H1 (cell line): Measurements from ENCODE around the gene PARP4. TPM values are rescaled to one million over a fixed set of nuclear protein-coding genes. Genes with fewer than 3 reads are reported as not detected.

ENCODE experiments used
- CTCF ChIA-PET: fragments of 300-600 bp; sonication (Branson Sonifier 250); formaldehyde crosslinking; loops from one replicate; lab custom pipeline; 2021; ENCODE audit not compliant: partially characterized antibody; lab: Charles Lee
- POLR2A ChIA-PET: fragments of 300-600 bp; sonication (Branson Sonifier 250); formaldehyde crosslinking; loops from one replicate; lab custom pipeline; 2021; ENCODE audit warnings: inconsistent platforms; ENCODE audit not compliant: partially characterized antibody; lab: Charles Lee
- DNase-seq, 2 experiments: peaks; one replicate each; pipeline versions ENCODE4 v3.0.0 to v3.0.0-alpha.2; 2010 to 2022; ENCODE audit warnings: low spot score in 2 of 2, low read depth in 1 of 2, mixed read lengths in 1 of 2
- FAIRE-seq: peaks from 2 replicates; lab custom pipeline; 2011; peaks lifted over from hg19 to GRCh38; lab: Jason Lieb, UNC
- H2AFZ ChIP-seq: 2 replicates; pipeline ENCODE4 v1.8.1; 2012; ENCODE audit warnings: low read length, inconsistent platforms
- H2AK5ac ChIP-seq: 2 replicates; pipeline ENCODE4 v1.6.1; 2013; ENCODE audit warnings: low read depth, low read length
- H2BK120ac ChIP-seq: replicated peaks from 2 replicates; pipeline ENCODE3; 2013; ENCODE audit warnings: low read depth, low read length, inconsistent platforms
- H2BK12ac ChIP-seq: 2 replicates; pipeline ENCODE4 v1.6.1; 2013; ENCODE audit warnings: low read depth, low read length
- H2BK15ac ChIP-seq: 2 replicates; pipeline ENCODE4 v1.6.1; 2013; ENCODE audit warnings: low read length
- H2BK20ac ChIP-seq: 2 replicates; pipeline ENCODE4 v1.6.1; 2013; ENCODE audit warnings: low read length
- H2BK5ac ChIP-seq: 2 replicates; pipeline ENCODE4 v1.6.1; 2013; ENCODE audit warnings: low read depth, low read length
- H3K14ac ChIP-seq: 2 replicates; pipeline ENCODE4 v1.6.1; 2013; ENCODE audit warnings: inconsistent platforms; ENCODE audit not compliant: insufficient read length
- H3K18ac ChIP-seq: 2 replicates; pipeline ENCODE4 v1.6.1; 2013; ENCODE audit warnings: low read length; ENCODE audit errors: extremely low read depth
- H3K23ac ChIP-seq: 2 replicates; pipeline ENCODE4 v1.6.1; 2013; ENCODE audit warnings: inconsistent platforms; ENCODE audit not compliant: insufficient read length
- H3K23me2 ChIP-seq: 2 replicates; pipeline ENCODE4 v1.6.1; 2013; ENCODE audit warnings: low read depth, low read length
- H3K27ac ChIP-seq: 2 replicates; pipeline ENCODE4 v1.6.1; 2011; ENCODE audit warnings: low read depth, low read length, inconsistent platforms
- H3K27me3 ChIP-seq, 4 experiments: replicated peaks in 1 of 4; 1 replicate in 1 of 4; 2 replicates in 3 of 4; pipeline versions ENCODE4 v1.6.1 to v1.8.1; 2011 to 2013; ENCODE audit warnings: low read length in 3 of 4, mild to moderate bottlenecking in 3 of 4, inconsistent platforms in 2 of 4, mixed read lengths in 2 of 4, moderate library complexity in 1 of 4; ENCODE audit not compliant: control insufficient read depth in 3 of 4, insufficient read depth in 3 of 4; ENCODE audit errors: extremely low read depth in 1 of 4
- H3K36me3 ChIP-seq, 4 experiments: 2 replicates each; pipeline versions ENCODE4 v1.6.1 to v1.8.1; 2011 to 2013; ENCODE audit warnings: mild to moderate bottlenecking in 4 of 4, low read length in 3 of 4, moderate library complexity in 2 of 4, control low read depth in 1 of 4, inconsistent platforms in 1 of 4; ENCODE audit not compliant: insufficient read depth in 4 of 4, control insufficient read depth in 2 of 4
- H3K4ac ChIP-seq: replicated peaks from 2 replicates; pipeline ENCODE3; 2013; ENCODE audit warnings: low read length, low read depth, mixed read lengths, inconsistent platforms; ENCODE audit not compliant: insufficient read length
- H3K4me1 ChIP-seq, 4 experiments: replicated peaks in 1 of 4; 1 replicate in 1 of 4; 2 replicates in 3 of 4; pipeline versions ENCODE4 v1.6.1 to v1.8.1; 2011 to 2013; ENCODE audit warnings: low read length in 3 of 4, inconsistent platforms in 2 of 4, mixed read lengths in 1 of 4; ENCODE audit not compliant: insufficient read depth in 4 of 4, control insufficient read depth in 3 of 4
- H3K4me2 ChIP-seq, 2 experiments: 2 replicates each; pipeline versions ENCODE4 v1.6.1 to v1.8.1; 2011 to 2013; ENCODE audit warnings: low read depth in 2 of 2, low read length in 2 of 2, control low read depth in 1 of 2, inconsistent platforms in 1 of 2, mild to moderate bottlenecking in 1 of 2; ENCODE audit not compliant: insufficient read depth in 1 of 2
- H3K4me3 ChIP-seq, 4 experiments: fragments of 200-600, 300-600 bp in 1 of 4; sonication (generic), shearing (Covaris generic), sonication (Bioruptor Twin) in 1 of 4; 2 replicates each; pipeline versions ENCODE4 v1.5.1 to v1.8.1; 2011 to 2016; ENCODE audit warnings: low read length in 4 of 4, low read depth in 3 of 4, control low read depth in 2 of 4, inconsistent platforms in 2 of 4, mild to moderate bottlenecking in 2 of 4, mixed read lengths in 1 of 4, moderate library complexity in 1 of 4; ENCODE audit not compliant: insufficient read depth in 2 of 4; ENCODE audit errors: extremely low read depth in 1 of 4
- H3K56ac ChIP-seq: replicated peaks from 2 replicates; pipeline ENCODE3; 2013; ENCODE audit warnings: low read depth, mild to moderate bottlenecking, mixed read lengths, low read length, inconsistent platforms; ENCODE audit not compliant: insufficient read length
- H3K79me1 ChIP-seq: 2 replicates; pipeline ENCODE4 v1.6.1; 2013; ENCODE audit warnings: low read depth, low read length, control low read depth
- H3K79me2 ChIP-seq, 2 experiments: 2 replicates each; pipeline versions ENCODE4 v1.6.1 to v1.8.1; 2012 to 2013; ENCODE audit warnings: low read length in 2 of 2, mild to moderate bottlenecking in 2 of 2, inconsistent platforms in 1 of 2; ENCODE audit not compliant: insufficient read depth in 2 of 2, control insufficient read depth in 1 of 2
- H3K9ac ChIP-seq, 4 experiments: replicated peaks in 1 of 4; 1 replicate in 1 of 4; 2 replicates in 3 of 4; pipeline versions ENCODE4 v1.6.1 to v1.8.1; 2011 to 2013; ENCODE audit warnings: low read depth in 3 of 4, low read length in 3 of 4, control low read depth in 2 of 4, mild to moderate bottlenecking in 2 of 4, moderate library complexity in 2 of 4, inconsistent platforms in 1 of 4; ENCODE audit errors: extremely low read depth in 1 of 4
- H3K9me3 ChIP-seq, 2 experiments: 2 replicates each; pipeline versions ENCODE4 v1.6.1 to v1.8.1; 2012 to 2013; ENCODE audit warnings: mild to moderate bottlenecking in 2 of 2, moderate library complexity in 2 of 2, control low read depth in 1 of 2, inconsistent platforms in 1 of 2, low read depth in 1 of 2, low read length in 1 of 2, mixed read lengths in 1 of 2; ENCODE audit not compliant: insufficient read depth in 2 of 2
- H4K20me1 ChIP-seq, 2 experiments: replicated peaks in 1 of 2; 2 replicates each; pipeline versions ENCODE3 to v1.8.1; 2011 to 2013; ENCODE audit warnings: inconsistent platforms in 2 of 2, low read length in 2 of 2, mild to moderate bottlenecking in 1 of 2; ENCODE audit not compliant: insufficient read depth in 2 of 2, control insufficient read depth in 1 of 2
- H4K5ac ChIP-seq: 2 replicates; pipeline ENCODE4 v1.6.1; 2013; ENCODE audit warnings: low read length, low read depth, mixed read lengths, inconsistent platforms; ENCODE audit not compliant: insufficient read length
- H4K8ac ChIP-seq: 2 replicates; pipeline ENCODE4 v1.8.0; 2013; ENCODE audit warnings: mild to moderate bottlenecking, moderate library complexity, low read length, inconsistent platforms; ENCODE audit not compliant: insufficient read depth; ENCODE audit errors: extremely low read depth
- H4K91ac ChIP-seq: replicated peaks from 2 replicates; pipeline ENCODE3; 2013; ENCODE audit warnings: low read length, mixed read lengths, inconsistent platforms; ENCODE audit not compliant: insufficient read length
- ASH2L ChIP-seq: fragments of 200-600, 300-600 bp; sonication (generic); IDR thresholded peaks from one replicate; pipeline ENCODE4 v1.7.1; 2017; ENCODE audit warnings: low read length
- ATF3 ChIP-seq: IDR thresholded peaks from 2 replicates; pipeline ENCODE4 v1.6.1; 2011; ENCODE audit warnings: low read depth, mild to moderate bottlenecking, low read length; ENCODE audit not compliant: insufficient read depth
- CREB1 ChIP-seq: IDR thresholded peaks from 2 replicates; pipeline ENCODE4 v1.6.1; 2012; ENCODE audit warnings: inconsistent platforms
- CTCF ChIP-seq, 3 experiments: IDR thresholded peaks; 1 replicate in 2 of 3; 2 replicates in 1 of 3; pipeline versions ENCODE4 v1.5.1 to v1.6.1; 2011; ENCODE audit warnings: low read length in 3 of 3, mild to moderate bottlenecking in 3 of 3, inconsistent platforms in 2 of 3, low read depth in 1 of 3, moderate library complexity in 1 of 3; ENCODE audit not compliant: insufficient read depth in 1 of 3; ENCODE audit errors: control extremely low read depth in 1 of 3
- HDAC6 ChIP-seq: IDR thresholded peaks from one replicate; pipeline ENCODE4 v1.7.1; 2012; ENCODE audit warnings: low read depth, mild to moderate bottlenecking, inconsistent platforms, low read length, moderate library complexity
- JUN ChIP-seq: IDR thresholded peaks from 2 replicates; pipeline ENCODE4 v1.6.1; 2011; ENCODE audit warnings: low read depth, mild to moderate bottlenecking, improper control_type of control experiment, low read length
- RAD21 ChIP-seq, 2 experiments: IDR thresholded peaks in 1 of 2; conservative IDR thresholded peaks in 1 of 2; 2 replicates each; pipeline ENCODE4 v1.6.1; 2011; ENCODE audit warnings: low read depth in 2 of 2, low read length in 2 of 2, improper control_type of control experiment in 1 of 2, inconsistent platforms in 1 of 2, mild to moderate bottlenecking in 1 of 2, moderate library complexity in 1 of 2
- TBP ChIP-seq: IDR thresholded peaks from 2 replicates; pipeline ENCODE4 v1.6.1; 2011; ENCODE audit warnings: low read depth, low read length, improper control_type of control experiment
- WGBS, 2 experiments: shearing (Covaris generic) in 1 of 2; methylation state at CpG; one replicate each; pipeline versions ENCODE4 v1.1.6 to v1.1.7; 2013 to 2015; ENCODE audit warnings: low lambda C conversion rate in 2 of 2, mixed read lengths in 2 of 2, inconsistent platforms in 1 of 2, low coverage in 1 of 2, missing lambda C conversion rate in 1 of 2; ENCODE audit not compliant: insufficient replicate concordance in 2 of 2, insufficient coverage in 1 of 2, insufficient read length in 1 of 2; ENCODE audit errors: extremely low coverage in 1 of 2, missing lambda C conversion rate in 1 of 2; 5-methylcytosine and 5-hydroxymethylcytosine counted together
- polyA plus RNA-seq, 7 experiments: library from polyadenylated mRNA; depleted of rRNA in 3 of 7; stranded (reverse) in 5 of 7; unstranded in 2 of 7; fragments of >200 nt in 5 of 7; fragments of 200-250 nt in 2 of 7; gene quantifications; 1 replicate in 5 of 7; 2 replicates in 1 of 7; 4 replicates in 1 of 7; pipeline versions ENCODE4 v1.2.1 to v1.2.3, GENCODE V29; 2011 to 2013; ENCODE audit warnings: missing spikeins in 2 of 7, mixed read lengths in 2 of 7
- total RNA-seq: library from RNA; stranded (reverse); fragmentation: NEBNext Ultra II Directional; extraction: Animal tissue kit (Norgen Biotek cat#: 25700); gene quantifications from 2 replicates; pipeline ENCODE4 v1.2.1, GENCODE V29; 2021

Gene PARP4
- total and polyA plus RNA-seq, 2 of the 8 experiments (the other 6 are each of a cell fraction or from before 2014, with no cell fraction given), result 22.2 to 40.3 TPM

- FAIRE-seq, result no peak
- H4K5ac ChIP-seq, result no peak overlapping the region
- WGBS, 2 experiments, result 92% methylated on average over 8 of the region's 8 CpGs; no CpG with 5 or more reads in 1 of the 2 experiments
Observed at GRCh38 chr13:24456396-24456795, 56.2 kb downstream of the PARP4 start.

More at GRCh38 chr13:24456396-24456795, 56.2 kb downstream of the PARP4 start:
- no peak for TF ChIP-seq TBP
- TF ChIP-seq CTCF (IDR thresholded peaks at IDR 0.05; ENCODE audit: control extremely low read depth in 1 of 3, insufficient read depth in 1 of 3, low read depth in 1 of 3, low read length in 3 of 3), result no peak
- TF ChIP-seq CREB1, result no peak
- no peak for TF ChIP-seq ATF3
- no peak for TF ChIP-seq JUN
- no peak for TF ChIP-seq ASH2L
- TF ChIP-seq HDAC6, result no peak
- TF ChIP-seq RAD21 (IDR thresholded peaks at IDR 0.05 in 1 of 2, conservative IDR thresholded peaks at IDR 0.05 in 1 of 2; ENCODE audit: low read depth in 2 of 2, low read length in 2 of 2), result no peak
- no peak overlapping the region for H2AK5ac ChIP-seq
- no peak overlapping the region for H4K8ac ChIP-seq
- no peaks in the 10 kb centered on the region for H3K79me2 ChIP-seq
- peaks cover 0 to 2% of the 10 kb centered on the region in 2 experiments for H4K20me1 ChIP-seq
- H4K91ac ChIP-seq, result no peak overlapping the region
- CTCF ChIA-PET, result interaction anchor here (0.8 to 1.2 kb wide), 2 partner anchors 13 to 254 kb away, joined by 3 read pairs; no protein-coding TSS in a partner anchor
- no peak overlapping the region for H3K9ac ChIP-seq
- no peak overlapping the region for H2BK5ac ChIP-seq
- H2BK15ac ChIP-seq, result no peak overlapping the region
- no peak overlapping the region for H3K14ac ChIP-seq
- H3K36me3 ChIP-seq, result peaks cover 3 to 33% (median 15%) of the 10 kb centered on the region in 4 experiments; a peak in 6 of 8 replicates
- no peak overlapping the region for H3K56ac ChIP-seq
- no peak overlapping the region for H2BK12ac ChIP-seq
- no peaks in the 10 kb centered on the region for H3K27me3 ChIP-seq
- H3K23me2 ChIP-seq, result no peaks in the 10 kb centered on the region
- H3K4ac ChIP-seq, result no peak overlapping the region
- no peak overlapping the region for H2BK120ac ChIP-seq
- POLR2A ChIA-PET, result no interaction called here
- H3K27ac ChIP-seq, result no peak overlapping the region
- H3K4me2 ChIP-seq, result no peak overlapping the region
- H3K18ac ChIP-seq, result no peak overlapping the region
- no peaks in the 10 kb centered on the region; the same call in 1 of the 2 replicates for H3K79me1 ChIP-seq
- H3K4me3 ChIP-seq, result no peak overlapping the region
- H2AFZ ChIP-seq, result no peak overlapping the region
- H2BK20ac ChIP-seq, result no peak overlapping the region
- no peaks in the 10 kb centered on the region for H3K9me3 ChIP-seq
- H3K4me1 ChIP-seq, result no peaks in the 10 kb centered on the region
- DNase-seq, result no peak
- H3K23ac ChIP-seq, result no peak overlapping the region
